ENCODE measurements around the gene KATNIP.

The KATNIP gene

DNA sequence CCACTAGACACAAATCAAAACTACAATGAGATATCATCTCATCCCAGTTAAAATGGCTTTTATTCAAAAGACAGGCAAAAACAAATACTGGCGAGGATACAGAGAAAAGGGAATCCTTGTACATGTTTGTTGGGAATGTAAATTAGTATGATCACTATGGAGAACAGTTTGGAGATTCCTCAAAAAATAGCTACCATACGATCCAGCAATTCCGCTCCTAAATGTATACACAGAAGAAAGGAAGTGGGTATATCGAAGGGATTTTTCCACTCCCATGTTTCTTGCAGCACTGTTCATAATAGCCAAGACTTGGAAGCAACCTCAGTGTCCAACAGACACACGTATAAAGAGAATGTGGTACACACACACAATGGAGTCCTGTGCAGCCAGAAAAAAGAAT lies 35.3 kb downstream of the KATNIP start:
- Histone ChIP-seq H3K36me3 (ENCODE audit: insufficient read depth, low read length) (no peaks in the 10 kb centered on the region), H3K9ac (ENCODE audit: low read depth, low read length) (no peak overlapping the region), H3K27me3 (ENCODE audit: insufficient read depth, low read length) (no peaks in the 10 kb centered on the region), H3K9me3 (ENCODE audit: insufficient read depth, low read depth, low read length) (0 out of 2 replicates have a peak, but pooled peaks cover 4% of the 10 kb centered on the region), H3K4me3 (ENCODE audit: low read length) (no peak overlapping the region), H3K27ac (ENCODE audit: low read depth, low read length) (no peak overlapping the region), H3K4me1 (ENCODE audit: insufficient read depth, low read length) (no peaks in the 10 kb centered on the region)
- 96% methylated on average over 5 of the region's 5 CpGs for WGBS

DNA sequence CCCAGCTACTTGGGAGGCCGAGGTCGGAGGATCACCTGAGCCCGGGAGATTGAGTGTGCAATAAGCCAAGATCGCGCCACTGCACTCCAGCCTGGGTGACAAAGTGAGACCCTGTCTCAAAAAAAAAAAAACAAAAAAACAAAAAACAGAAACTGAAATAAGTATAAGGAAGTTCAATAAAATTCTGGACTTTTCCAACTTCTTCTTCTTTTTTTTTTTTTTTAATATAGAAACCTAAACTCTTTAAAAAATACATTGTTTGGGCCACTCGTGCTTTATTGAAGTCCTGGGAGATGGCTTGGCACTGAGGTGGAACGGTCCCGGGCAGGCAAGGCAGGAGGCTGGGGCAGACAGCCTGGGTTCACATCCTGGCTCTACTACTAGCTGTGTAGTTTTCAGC lies 36.8 kb downstream of the KATNIP start:
- Histone ChIP-seq H3K27ac (ENCODE audit: low read depth, low read length) (no peak overlapping the region), H3K27me3 (ENCODE audit: insufficient read depth, low read length) (no peaks in the 10 kb centered on the region), H3K9ac (ENCODE audit: low read depth, low read length) (no peak overlapping the region), H3K9me3 (ENCODE audit: insufficient read depth, low read depth, low read length) (0 out of 2 replicates have a peak, but pooled peaks cover 4% of the 10 kb centered on the region), H3K4me1 (ENCODE audit: insufficient read depth, low read length) (no peaks in the 10 kb centered on the region), H3K4me3 (ENCODE audit: low read length) (no peak overlapping the region), H3K36me3 (ENCODE audit: insufficient read depth, low read length) (no peaks in the 10 kb centered on the region)
- WGBS: 83% methylated on average over 8 of the region's 8 CpGs

DNA sequence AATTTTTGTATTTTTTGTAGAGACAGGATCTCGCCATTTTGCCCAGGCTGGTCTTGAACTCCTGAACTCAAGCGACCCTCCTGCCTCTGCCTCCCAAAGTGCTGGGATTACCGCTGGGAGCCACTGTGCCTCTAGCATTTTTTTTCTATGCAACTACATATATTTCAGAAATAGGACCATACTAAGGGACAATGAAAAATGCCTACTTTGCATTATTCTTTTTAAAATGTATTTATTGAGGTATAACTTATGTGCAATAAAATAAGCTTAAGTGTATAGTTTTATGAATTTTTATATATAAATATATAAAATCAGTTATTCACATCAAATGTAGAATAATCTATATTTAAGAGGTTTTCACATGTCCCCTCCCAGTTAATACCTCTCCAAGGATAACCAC lies 38.1 kb downstream of the KATNIP start:
- Histone ChIP-seq H3K27me3 (ENCODE audit: insufficient read depth, low read length) (no peaks in the 10 kb centered on the region), H3K36me3 (ENCODE audit: insufficient read depth, low read length) (no peaks in the 10 kb centered on the region), H3K4me3 (ENCODE audit: low read length) (no peak overlapping the region), H3K4me1 (ENCODE audit: insufficient read depth, low read length) (no peaks in the 10 kb centered on the region), H3K9me3 (ENCODE audit: insufficient read depth, low read depth, low read length) (0 out of 2 replicates have a peak, but pooled peaks cover 4% of the 10 kb centered on the region), H3K27ac (ENCODE audit: low read depth, low read length) (no peak overlapping the region), H3K9ac (ENCODE audit: low read depth, low read length) (no peak overlapping the region)
- 94% methylated on average over 3 of the region's 3 CpGs for WGBS

DNA sequence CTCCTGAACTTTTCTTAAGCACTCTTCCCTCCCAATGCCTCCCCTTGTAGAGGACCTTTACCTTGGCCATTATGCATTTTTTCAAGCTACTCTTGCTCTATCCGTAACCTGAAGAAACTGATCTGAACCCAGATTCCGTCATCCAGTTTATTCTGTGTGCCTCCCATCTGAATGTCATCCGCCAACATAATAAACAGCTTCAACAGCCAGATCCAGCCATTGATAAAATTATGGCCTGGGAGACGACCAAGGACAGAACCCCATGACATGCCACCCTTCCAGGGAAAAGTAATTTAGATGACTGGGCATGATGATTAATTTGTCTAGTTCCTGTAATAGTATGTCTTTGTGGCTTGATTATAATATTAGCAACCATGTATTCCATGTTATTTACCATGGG lies 41.9 kb downstream of the KATNIP start:
- no peak overlapping the region for H3K4me3 ChIP-seq (ENCODE audit: low read length)
- 0 out of 2 replicates have a peak, but pooled peaks cover 4% of the 10 kb centered on the region for H3K9me3 ChIP-seq (ENCODE audit: insufficient read depth, low read depth, low read length)
- no peaks in the 10 kb centered on the region for H3K27me3 ChIP-seq (ENCODE audit: insufficient read depth, low read length)
- WGBS: 97% methylated on average over 4 of the region's 4 CpGs
- no peak overlapping the region for H3K9ac ChIP-seq (ENCODE audit: low read depth, low read length)
- no peaks in the 10 kb centered on the region for H3K4me1 ChIP-seq (ENCODE audit: insufficient read depth, low read length)
- no peaks in the 10 kb centered on the region for H3K36me3 ChIP-seq (ENCODE audit: insufficient read depth, low read length)
- H3K27ac ChIP-seq (ENCODE audit: low read depth, low read length): no peak overlapping the region

DNA sequence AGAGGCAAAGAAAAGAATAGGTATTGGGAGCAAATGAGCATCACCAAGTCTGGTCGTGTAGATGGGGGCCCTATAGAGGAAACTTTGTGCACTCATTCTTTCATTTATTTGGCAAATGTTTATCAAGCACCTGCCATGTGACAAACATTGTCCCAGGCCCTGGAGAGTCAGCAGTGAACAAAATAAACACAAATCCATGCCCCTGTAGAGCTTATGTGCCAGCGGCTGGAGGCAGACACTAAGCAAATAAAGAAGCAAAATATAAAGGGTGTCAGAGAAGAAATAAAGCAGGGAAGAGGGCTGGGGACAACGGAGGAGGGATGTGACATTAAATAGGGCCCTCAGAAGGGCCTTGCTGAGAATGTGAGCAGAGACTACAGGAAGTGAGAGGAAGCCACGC lies 45.5 kb downstream of the KATNIP start:
- H3K36me3 ChIP-seq (ENCODE audit: insufficient read depth, low read length): no peaks in the 10 kb centered on the region
- H3K9me3 ChIP-seq (ENCODE audit: insufficient read depth, low read depth, low read length): no peaks in the 10 kb centered on the region
- no peak overlapping the region for H3K4me3 ChIP-seq (ENCODE audit: low read length)
- WGBS: 86% methylated on average over 4 of the region's 4 CpGs
- no peak overlapping the region for H3K9ac ChIP-seq (ENCODE audit: low read depth, low read length)
- H3K27me3 ChIP-seq (ENCODE audit: insufficient read depth, low read length): no peaks in the 10 kb centered on the region
- peaks cover 13% of the 10 kb centered on the region for H3K4me1 ChIP-seq (ENCODE audit: insufficient read depth, low read length)
- H3K27ac ChIP-seq (ENCODE audit: low read depth, low read length): no peak overlapping the region

DNA sequence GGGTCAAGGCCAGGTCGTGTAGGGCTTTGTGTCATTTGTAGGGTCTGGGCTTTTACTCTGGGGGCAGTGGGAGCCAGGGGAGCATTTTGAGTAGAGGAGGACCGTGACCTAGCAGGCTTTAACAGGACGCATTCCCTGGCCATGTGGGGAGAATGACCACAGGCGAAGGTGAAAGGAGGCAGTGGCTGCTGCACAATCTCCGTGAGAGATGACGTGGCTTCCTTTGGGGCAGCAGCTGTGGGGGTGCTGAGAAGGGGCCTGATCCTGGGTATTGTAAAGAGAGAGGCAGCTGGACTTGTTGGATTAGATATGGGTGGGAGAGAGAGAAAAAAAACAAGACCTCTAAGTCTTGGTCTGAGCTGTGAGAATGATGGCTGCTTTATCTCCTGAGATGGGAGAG lies 46.0 kb downstream of the KATNIP start:
- Histone ChIP-seq H3K36me3 (ENCODE audit: insufficient read depth, low read length) (no peaks in the 10 kb centered on the region), H3K4me3 (ENCODE audit: low read length) (no peak overlapping the region), H3K27me3 (ENCODE audit: insufficient read depth, low read length) (no peaks in the 10 kb centered on the region), H3K9ac (ENCODE audit: low read depth, low read length) (no peak overlapping the region), H3K4me1 (ENCODE audit: insufficient read depth, low read length) (peaks cover 13% of the 10 kb centered on the region), H3K27ac (ENCODE audit: low read depth, low read length) (no peak overlapping the region), H3K9me3 (ENCODE audit: insufficient read depth, low read depth, low read length) (no peaks in the 10 kb centered on the region)
- 85% methylated on average over 6 of the region's 6 CpGs for WGBS

DNA sequence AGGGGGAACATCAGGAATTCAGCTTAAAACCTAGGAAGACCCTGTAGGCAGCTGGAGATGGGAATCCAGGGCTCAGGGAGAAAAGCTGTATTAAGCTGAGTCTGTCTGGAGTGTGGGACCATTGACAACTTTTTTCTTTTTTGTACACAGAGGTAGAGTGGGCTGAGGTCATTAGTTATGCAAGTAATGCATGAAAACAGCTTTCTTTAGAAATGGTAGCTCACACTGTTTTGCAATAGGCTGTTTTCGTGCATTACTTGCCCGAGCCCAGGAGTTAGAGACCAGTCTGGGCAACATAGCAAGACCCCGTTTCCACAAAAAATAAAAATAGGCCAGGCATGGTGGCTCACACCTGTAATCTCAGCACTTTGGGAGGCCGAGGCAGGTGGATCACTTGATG lies 46.5 kb downstream of the KATNIP start:
- Histone ChIP-seq H3K4me1 (ENCODE audit: insufficient read depth, low read length) (peaks cover 13% of the 10 kb centered on the region), H3K36me3 (ENCODE audit: insufficient read depth, low read length) (no peaks in the 10 kb centered on the region), H3K27me3 (ENCODE audit: insufficient read depth, low read length) (no peaks in the 10 kb centered on the region), H3K27ac (ENCODE audit: low read depth, low read length) (no peak overlapping the region), H3K9me3 (ENCODE audit: insufficient read depth, low read depth, low read length) (no peaks in the 10 kb centered on the region), H3K9ac (ENCODE audit: low read depth, low read length) (no peak overlapping the region), H3K4me3 (ENCODE audit: low read length) (no peak overlapping the region)
- WGBS: 95% methylated on average over 4 of the region's 4 CpGs

DNA sequence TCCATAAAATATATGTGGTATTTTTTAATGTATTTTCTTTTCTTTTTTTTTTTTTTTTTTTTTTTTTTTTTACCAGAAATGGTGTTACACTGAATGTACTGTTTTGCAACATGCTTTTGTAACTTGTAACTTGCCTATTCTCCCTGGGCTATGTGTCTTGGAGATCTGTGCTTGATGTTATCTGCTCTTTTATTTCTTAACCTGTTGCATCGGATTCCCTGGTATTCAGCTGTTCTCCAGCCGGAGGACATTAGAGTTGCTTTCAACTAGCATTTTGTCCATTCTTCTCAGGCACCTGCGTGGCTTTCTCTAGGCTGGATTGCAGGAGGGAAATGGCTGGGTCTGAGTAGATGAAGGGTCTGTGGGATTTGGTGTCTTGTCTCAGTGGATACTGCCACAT lies 47.4 kb downstream of the KATNIP start:
- Histone ChIP-seq H3K9me3 (ENCODE audit: insufficient read depth, low read depth, low read length) (no peaks in the 10 kb centered on the region), H3K9ac (ENCODE audit: low read depth, low read length) (no peak overlapping the region), H3K27me3 (ENCODE audit: insufficient read depth, low read length) (no peaks in the 10 kb centered on the region), H3K4me3 (ENCODE audit: low read length) (no peak overlapping the region), H3K36me3 (ENCODE audit: insufficient read depth, low read length) (no peaks in the 10 kb centered on the region), H3K27ac (ENCODE audit: low read depth, low read length) (no peak overlapping the region), H3K4me1 (ENCODE audit: insufficient read depth, low read length) (peaks cover 13% of the 10 kb centered on the region)
- 95% methylated on average over 3 of the region's 3 CpGs for WGBS

DNA sequence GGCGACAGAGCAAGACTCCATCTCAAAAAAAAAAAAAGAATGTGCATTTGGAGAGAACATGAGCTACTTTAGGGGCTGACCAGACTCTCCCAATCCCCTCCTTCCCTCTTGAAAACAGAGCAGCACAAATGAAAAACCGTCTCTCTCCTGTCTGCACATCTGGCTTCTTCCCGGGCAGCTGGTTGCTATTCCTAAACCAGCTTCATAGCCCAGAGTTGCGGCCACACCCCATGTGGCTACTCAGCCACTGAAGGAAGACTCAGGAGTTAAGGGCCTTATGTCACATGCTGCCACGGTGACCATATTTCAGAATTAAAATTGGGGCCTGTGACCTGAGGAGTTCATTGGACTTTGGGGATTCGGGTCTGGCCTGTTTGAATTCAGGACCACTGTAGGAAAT lies 48.3 kb downstream of the KATNIP start:
- H3K4me3 ChIP-seq (ENCODE audit: low read length): no peak overlapping the region
- H3K36me3 ChIP-seq (ENCODE audit: insufficient read depth, low read length): no peaks in the 10 kb centered on the region
- WGBS: 94% methylated on average over 6 of the region's 6 CpGs
- no peak overlapping the region for H3K9ac ChIP-seq (ENCODE audit: low read depth, low read length)
- H3K4me1 ChIP-seq (ENCODE audit: insufficient read depth, low read length): peaks cover 17% of the 10 kb centered on the region
- no peaks in the 10 kb centered on the region for H3K27me3 ChIP-seq (ENCODE audit: insufficient read depth, low read length)
- no peaks in the 10 kb centered on the region for H3K9me3 ChIP-seq (ENCODE audit: insufficient read depth, low read depth, low read length)
- no peak overlapping the region for H3K27ac ChIP-seq (ENCODE audit: low read depth, low read length)

DNA sequence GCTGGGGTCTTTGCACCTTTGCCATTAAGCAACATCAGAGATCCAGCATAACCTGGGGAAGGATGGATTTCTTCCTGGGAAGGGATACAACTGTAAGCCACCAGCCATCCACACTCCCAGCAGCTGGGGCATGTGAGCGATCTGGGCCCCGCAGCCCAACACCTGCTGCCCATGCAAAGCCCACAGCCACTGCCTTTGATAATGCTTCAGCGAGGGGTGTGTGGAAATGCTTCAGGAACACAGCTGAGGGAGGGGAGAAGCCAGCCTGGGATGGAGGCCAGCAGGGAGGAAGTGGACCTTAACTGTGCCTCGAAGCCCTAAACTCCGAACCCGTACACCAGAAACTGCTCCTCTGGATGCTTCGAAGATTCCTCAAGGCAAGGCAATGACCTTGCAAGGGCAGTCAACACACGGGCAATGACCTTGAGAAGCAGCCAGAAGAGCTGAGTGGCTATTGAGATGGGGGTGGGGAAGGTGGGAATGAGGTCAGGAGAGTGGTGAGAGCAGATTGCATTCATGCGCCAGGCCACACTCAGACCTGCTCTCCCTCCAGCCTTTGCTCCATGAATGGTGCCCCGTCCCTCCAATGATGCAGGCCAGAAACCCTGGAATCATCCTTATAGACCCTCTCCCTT lies 49.1 kb downstream of the KATNIP start:
- H3K36me3 ChIP-seq (ENCODE audit: insufficient read depth, low read length): no peaks in the 10 kb centered on the region
- H3K27ac ChIP-seq (ENCODE audit: low read depth, low read length): no peak overlapping the region
- H3K9me3 ChIP-seq (ENCODE audit: insufficient read depth, low read depth, low read length): no peaks in the 10 kb centered on the region
- H3K9ac ChIP-seq (ENCODE audit: low read depth, low read length): no peak overlapping the region
- WGBS: 96% methylated on average over 9 of the region's 10 CpGs
- no peak overlapping the region for H3K4me3 ChIP-seq (ENCODE audit: low read length)
- peaks cover 20% of the 10 kb centered on the region for H3K4me1 ChIP-seq (ENCODE audit: insufficient read depth, low read length)
- H3K27me3 ChIP-seq (ENCODE audit: insufficient read depth, low read length): no peaks in the 10 kb centered on the region

DNA sequence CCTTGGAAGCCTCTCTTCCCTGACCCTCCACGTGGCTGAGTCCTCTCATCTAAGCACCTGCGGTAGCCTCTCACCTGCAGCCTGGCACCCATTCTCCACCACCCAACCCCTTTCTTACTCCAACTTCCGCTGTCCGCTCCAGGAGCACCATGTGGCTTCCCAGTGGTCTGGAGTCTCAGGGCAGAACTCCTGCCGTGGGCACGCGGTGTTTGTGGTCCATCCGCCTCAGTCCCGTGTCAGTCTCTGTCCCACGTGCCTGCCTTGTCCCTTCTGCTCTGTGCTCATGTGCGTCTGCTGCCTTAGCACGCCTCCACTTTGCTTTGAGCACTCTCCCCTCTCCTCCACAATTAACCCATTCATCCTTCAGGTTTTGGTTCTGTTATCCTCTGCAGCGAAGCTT lies 49.7 kb downstream of the KATNIP start:
- Histone ChIP-seq H3K36me3 (ENCODE audit: insufficient read depth, low read length) (no peaks in the 10 kb centered on the region), H3K27me3 (ENCODE audit: insufficient read depth, low read length) (no peaks in the 10 kb centered on the region), H3K27ac (ENCODE audit: low read depth, low read length) (no peak overlapping the region), H3K4me1 (ENCODE audit: insufficient read depth, low read length) (peaks cover 20% of the 10 kb centered on the region), H3K9me3 (ENCODE audit: insufficient read depth, low read depth, low read length) (no peaks in the 10 kb centered on the region), H3K4me3 (ENCODE audit: low read length) (no peak overlapping the region), H3K9ac (ENCODE audit: low read depth, low read length) (no peak overlapping the region)
- WGBS: 81% methylated on average over 13 of the region's 13 CpGs
